Dedifferentiated amniotic fluid mesenchymal stem cell (primary cell): ENCODE data around the gene TMEM114.
A peak's percentile ranks its signal among the peaks of the same experiment; 100 is the strongest.
"Not testable (repeated sequence)": the region's sequence is repeated elsewhere in the genome, so short reads cannot be mapped to it uniquely, and the experiment has no call there.

Experiments used
- DNase-seq: peaks from one replicate; pipeline ENCODE4 v3.0.0-alpha.2; 2016; ENCODE audit errors: extremely low spot score

The TMEM114 gene

GRCh38 chr16:8575399-8575798, 14.9 kb downstream of the TMEM114 start:
- no peak for DNase-seq

GRCh38 chr16:8572919-8573724, 17.2 kb downstream of the TMEM114 start:
- no peak for DNase-seq

- no peak for DNase-seq
Measured at GRCh38 chr16:8572063-8572918, 18.0 kb downstream of the TMEM114 start.

- peak; percentile 33 for DNase-seq
Measured at GRCh38 chr16:8571061-8571596, 19.2 kb downstream of the TMEM114 start.

- not testable (repeated sequence) for DNase-seq
Measured at GRCh38 chr16:8570393-8570792, 19.9 kb downstream of the TMEM114 start.

DNA sequence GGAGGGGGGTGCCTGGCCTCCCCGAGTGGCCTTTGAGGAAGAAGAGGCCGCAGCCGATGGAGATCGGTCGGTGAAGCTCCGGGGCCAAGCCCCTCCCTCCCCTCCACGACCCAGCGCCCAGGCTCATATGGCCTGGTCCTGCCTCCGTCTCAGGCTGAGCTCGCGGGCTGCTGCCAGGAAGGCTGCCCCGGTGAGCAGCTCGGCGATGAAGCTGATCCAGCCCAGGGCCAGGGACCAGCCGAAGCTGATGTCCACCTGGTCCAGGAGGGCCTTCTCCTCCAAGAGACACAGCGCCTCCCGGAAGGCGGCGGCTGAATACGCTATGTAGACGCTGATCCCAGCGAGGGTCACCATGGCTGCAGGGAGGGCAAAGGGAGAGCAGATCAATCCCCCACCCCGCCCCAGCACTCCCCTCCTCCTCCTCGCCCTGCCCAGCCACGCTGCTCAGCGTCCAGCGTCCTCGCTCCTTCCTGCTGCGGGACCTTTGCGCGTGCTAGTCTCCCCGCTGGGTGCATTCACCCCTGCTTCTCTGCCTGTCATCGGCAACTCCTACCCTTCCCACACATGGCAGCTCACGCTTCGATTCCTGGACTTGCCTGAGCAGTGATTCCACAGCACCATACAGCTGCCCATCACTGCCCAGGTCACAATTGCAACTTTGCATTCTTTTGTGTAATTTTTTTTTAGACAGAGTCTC, 20.5 kb downstream of the TMEM114 start:
- no peak for DNase-seq

- DNase-seq = no peak
Measured at GRCh38 chr16:8568231-8568617, 22.1 kb downstream of the TMEM114 start.

GRCh38 chr16:8567355-8568230, 22.7 kb downstream of the TMEM114 start:
- peak; percentile 92 for DNase-seq

GRCh38 chr16:8565498-8565897, 24.8 kb downstream of the TMEM114 start:
- no peak for DNase-seq

- DNase-seq = no peak
Measured at GRCh38 chr16:8564934-8565345, 25.4 kb downstream of the TMEM114 start.

DNA sequence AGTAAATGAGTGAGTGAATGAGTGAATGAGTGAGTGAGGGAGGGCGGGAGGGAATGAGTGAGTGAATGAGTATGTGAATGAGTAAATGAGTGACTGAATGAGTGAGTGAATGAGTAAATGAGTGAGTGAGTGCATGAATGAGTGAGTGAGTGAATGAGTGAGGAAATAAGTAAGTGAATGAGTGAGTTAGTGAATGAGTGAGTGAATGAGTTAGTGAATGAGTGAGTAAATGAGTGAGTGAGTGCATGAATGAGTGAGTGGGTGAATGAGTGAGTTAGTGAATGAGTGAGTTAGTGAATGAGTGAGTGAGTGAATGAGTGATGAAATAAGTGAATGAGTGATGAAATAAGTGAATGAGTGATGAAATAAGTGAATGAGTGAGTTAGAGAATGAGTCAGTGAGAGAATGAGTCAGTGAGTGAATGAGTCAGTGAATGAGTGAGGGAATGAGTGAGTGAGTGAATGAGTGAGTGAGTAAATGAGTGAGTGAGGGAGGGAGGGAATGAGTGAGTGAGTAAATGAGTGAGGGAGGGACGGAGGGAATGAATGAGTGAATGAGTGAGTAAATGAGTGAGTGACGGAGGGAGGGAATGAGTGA, 26.3 kb downstream of the TMEM114 start:
- not testable (repeated sequence) for DNase-seq

DNA sequence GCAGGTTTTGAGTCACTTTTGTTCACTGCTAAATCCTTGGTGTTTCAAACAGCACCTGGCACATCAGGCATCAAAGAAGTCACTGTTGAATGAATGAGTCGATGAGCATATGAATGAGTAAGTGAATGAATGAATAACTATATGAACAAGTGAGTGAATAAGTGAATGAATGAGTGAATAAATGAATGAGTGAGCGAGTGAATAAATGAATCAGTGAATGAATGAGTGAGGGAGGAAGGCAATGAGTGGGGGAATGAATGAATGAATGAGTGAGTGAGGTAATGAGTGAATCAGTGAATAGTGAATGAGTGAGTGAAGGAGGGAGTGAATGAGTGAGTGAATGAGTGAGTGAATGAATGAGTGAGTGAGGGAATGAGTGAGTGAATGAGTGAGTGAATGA, 28.8 kb downstream of the TMEM114 start:
- no peak for DNase-seq

DNA sequence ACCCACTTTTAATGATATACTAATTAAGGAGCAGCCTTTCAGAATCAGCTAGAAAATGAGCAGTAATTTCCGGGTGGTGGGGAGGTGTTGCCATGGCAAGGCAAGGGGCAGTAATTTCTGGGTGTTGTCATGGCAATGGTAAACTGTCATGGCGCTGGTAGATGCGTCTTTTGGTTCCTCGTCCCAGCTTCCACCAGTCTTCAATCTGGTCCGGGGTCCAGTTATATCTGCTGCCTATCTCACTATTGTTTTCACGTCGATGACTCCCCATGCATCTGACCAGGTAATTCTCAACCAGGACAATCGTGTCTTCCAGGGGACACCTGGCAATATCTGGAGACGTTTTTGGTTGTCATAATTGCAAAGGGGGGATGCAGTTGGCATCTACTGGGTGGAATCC, 34.9 kb downstream of the TMEM114 start:
- no peak for DNase-seq

- no peak for DNase-seq
Measured at GRCh38 chr16:8554881-8555280, 35.4 kb downstream of the TMEM114 start.

DNA sequence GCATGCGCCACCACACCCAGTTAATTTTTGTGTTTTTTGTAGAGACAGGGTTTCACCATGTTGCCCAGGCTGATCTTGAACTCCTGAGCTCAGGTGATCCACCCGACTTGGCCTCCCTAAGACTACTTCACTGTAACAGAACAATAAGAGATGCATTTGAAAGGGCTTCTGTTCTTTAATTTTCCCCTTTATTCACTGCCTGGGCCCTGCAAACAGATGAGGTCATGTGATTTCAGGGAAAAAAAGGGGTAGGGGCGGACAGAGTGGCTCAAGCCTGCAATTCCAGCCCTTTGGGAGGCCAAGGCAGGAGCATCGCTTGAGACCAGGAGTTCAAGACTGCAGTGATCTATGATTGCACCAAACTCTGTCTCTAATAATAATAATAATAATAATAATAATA, 36.3 kb downstream of the TMEM114 start:
- no peak for DNase-seq

DNA sequence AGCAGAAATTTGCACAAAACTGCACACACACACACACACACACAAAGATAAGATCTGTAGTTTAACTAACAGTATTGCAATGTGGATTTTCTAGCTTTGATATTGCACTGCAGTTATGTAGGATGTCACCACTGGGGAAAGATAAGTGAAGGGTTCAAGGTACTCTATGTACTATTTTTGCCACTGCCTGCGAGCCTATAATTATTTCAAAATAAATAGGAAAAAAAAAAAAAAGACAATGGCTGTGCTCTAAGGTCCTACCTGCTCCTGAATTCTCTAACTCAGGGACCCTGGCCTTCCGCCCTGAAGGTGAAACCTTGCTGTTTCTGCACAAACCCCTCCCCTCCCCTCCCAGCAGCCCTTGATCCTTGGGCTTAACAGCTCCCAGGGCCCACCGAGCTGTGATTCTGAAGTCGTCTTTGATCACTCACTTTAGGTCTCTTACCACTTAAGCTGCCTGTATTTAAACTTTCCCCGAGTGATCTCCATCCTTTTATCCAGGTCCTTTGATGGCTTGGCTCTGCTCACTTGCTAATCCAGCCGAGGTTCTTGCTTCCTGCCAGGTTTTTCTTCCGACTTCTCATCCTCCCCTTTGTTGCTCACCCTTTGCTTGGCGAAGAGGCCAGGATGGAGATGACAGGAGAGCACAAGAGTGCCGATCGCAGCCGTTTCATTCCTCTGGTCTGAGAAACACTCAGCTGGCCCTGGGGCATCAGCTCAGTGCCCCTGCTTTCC, 37.7 kb downstream of the TMEM114 start:
- DNase-seq = no peak

GRCh38 chr16:8551388-8552332, 38.7 kb downstream of the TMEM114 start:
- no peak for DNase-seq

DNA sequence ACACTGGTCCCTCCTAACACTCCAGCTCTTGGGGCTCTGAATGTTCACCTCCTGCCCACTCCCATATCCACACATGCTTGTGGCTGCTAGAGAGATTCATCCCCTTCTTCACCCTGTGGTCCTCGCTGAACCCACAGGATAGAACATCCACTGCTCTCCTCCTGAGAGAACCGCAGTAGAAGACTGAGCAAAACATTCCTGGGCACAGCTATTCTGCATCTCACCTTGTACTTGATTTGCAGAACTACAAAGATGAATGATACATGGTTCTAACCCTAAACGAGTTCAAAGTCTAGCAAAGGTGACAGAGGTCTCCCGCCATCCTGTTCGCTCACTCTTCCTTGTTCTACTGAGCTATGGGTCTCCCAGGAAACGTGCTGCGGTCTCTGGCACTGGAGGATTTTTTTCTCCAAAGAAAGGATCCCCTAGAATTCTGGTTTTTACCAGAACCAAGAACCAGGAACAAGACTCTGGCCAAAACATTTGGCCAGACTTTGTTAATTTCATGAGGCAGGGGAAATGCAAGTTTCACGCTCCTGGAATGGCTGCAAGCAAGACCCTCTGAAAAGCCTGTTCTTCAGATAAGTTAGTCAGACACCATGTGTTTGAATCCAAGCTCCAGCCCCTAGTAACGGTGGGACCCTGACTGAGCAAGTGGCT, 39.5 kb downstream of the TMEM114 start:
- no peak for DNase-seq
